NCI-H82 treated with DMSO at 0.1 percent for 48 hours (cell line): Measurements from ENCODE around the gene CC2D1A.
"Not testable (repeated sequence)": the region's sequence is repeated elsewhere in the genome, so short reads cannot be mapped to it uniquely, and the experiment has no call there.

ENCODE experiments used
- DNase-seq: peaks from one replicate; lab custom pipeline; 2025; ENCODE audit not compliant: unreplicated experiment; lab: John Stamatoyannopoulos, UW

Gene CC2D1A

DNA sequence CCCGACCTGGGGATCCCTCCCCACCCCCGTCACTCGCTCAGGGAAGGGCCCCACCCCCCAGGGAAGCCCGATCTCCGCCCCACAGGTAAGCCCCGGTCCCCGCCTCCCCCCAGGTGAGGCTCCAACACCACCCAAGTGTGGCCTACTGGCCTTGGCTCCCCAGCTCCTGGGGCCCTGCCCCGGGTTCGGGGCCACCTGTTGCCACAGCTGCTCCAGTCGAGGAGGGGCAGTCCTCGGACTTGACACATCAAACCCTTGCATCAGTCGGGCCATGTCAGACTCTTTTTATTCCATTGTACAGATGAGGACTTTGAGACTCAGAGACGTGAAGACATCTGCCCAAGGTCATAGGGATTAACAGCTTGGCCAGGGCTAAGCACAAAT is 512 bp downstream of the CC2D1A start:
- DNase-seq = peak; percentile 11

DNA sequence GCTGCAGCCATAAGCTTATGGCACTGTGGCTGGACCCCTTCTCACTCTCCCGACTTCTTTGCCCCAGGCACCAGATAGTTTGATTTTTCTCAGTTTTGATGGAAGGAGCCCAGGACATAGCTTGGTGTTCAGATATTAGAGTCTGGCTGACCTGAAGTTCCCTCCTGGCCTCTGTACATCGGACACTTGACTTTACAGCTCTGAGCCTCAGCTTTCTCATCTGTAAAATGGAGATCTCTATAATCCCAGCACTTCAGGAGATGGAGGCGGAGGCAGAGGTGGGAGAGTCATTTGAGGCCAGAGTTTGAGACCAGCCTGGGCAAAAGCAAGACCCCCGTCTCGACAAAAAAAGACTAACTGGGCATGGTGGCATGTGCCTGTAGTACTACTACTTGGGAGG is 909 bp downstream of the CC2D1A start:
- DNase-seq = no peak

DNA sequence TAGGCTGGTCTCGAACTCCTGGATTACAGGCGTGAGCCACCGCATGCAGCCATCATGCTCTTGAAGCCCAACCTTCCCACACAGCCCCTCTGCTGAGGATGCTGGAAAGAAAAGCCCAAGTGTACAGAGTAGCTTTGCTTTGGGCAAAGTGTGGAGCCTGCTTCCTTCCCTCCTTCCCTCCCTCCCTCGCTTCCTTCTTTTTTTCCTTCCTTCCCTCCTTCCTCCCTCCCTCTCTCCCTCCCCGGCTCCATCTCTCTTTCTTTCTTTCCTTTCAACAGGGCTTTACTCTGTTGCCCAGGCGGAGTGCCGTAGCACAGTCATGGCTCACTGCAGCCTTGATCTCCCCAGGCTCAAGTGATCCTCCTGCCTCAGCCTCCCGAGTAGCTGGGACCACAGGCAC is 2.7 kb downstream of the CC2D1A start:
- no peak for DNase-seq

DNA sequence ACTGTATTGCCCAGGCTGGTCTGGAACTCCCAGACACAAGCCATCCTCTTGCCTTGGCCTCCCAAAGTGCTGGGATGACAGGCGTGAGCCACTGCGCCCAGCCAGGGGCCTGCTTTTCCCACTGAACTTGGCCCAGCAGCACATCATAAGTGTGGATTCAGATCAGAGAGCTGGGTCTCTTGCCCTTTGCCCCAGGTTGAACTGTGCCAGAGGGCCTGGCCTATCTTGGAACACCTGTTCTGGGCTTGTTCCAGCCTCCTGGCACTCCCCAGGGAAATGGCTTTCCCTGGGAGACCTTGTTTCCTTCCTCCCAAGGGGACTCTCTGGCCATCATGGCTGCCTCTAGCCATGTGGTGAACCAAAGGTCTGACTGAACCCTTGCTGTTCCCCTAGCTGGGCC is 3.4 kb downstream of the CC2D1A start:
- no peak for DNase-seq

DNA sequence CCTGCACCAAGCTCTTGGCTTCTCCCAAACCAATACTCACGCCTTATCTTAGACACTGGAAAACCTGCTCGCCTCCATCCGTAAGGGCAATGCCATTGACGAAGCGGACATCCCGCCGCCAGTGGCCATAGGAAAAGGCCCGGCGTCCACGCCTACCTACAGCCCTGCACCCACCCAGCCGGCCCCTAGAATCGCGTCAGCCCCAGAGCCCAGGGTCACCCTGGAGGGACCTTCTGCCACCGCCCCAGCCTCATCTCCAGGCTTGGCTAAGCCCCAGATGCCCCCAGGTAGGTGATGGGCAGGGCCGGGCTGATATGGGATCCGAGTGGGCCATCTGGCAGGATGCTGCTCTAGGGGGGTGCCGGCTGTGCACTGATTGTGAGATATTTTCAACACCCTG is 7.4 kb downstream of the CC2D1A start:
- DNase-seq = no peak

DNA sequence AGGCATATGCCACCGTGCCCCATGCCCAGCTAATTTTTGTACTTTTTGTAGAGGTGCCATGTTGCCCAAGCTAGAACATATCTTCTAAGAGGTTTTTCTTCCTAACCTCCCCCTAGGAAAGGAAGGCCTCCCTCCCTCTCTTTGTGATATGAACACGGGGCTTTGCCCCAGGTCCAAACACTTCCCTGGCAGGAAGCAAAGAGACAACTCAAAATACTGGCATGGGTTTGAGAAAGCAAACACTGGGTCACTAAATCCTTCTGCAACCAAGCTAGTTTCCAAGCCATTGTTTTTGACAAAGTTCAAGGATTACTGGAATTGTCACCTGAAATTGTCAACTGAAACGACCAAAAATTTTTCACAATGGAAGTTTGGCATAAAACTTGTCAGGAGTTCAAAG is 8.8 kb downstream of the CC2D1A start:
- DNase-seq = no peak

DNA sequence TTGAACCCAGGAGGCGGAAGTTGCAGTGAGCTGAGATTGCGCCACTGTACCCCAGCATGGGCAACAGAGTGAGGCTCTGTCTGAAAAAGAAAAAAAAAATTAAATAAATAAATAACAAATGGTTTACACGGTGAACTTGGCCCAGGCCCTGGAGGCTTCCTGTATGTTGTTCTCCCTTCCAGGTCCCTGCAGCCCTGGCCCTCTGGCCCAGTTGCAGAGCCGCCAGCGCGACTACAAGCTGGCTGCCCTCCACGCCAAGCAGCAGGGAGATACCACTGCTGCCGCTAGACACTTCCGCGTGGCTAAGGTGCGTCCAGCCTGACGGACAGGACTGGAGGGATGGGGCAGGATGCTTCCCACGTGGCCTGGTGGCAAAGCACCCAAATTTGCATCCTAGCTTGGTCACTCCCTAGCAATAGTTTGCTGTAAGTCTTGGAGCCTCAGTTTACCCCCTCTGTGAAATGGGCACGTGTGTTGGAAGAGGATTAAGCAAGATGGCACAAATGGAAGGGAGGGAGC is 11.9 kb downstream of the CC2D1A start:
- no peak for DNase-seq

DNA sequence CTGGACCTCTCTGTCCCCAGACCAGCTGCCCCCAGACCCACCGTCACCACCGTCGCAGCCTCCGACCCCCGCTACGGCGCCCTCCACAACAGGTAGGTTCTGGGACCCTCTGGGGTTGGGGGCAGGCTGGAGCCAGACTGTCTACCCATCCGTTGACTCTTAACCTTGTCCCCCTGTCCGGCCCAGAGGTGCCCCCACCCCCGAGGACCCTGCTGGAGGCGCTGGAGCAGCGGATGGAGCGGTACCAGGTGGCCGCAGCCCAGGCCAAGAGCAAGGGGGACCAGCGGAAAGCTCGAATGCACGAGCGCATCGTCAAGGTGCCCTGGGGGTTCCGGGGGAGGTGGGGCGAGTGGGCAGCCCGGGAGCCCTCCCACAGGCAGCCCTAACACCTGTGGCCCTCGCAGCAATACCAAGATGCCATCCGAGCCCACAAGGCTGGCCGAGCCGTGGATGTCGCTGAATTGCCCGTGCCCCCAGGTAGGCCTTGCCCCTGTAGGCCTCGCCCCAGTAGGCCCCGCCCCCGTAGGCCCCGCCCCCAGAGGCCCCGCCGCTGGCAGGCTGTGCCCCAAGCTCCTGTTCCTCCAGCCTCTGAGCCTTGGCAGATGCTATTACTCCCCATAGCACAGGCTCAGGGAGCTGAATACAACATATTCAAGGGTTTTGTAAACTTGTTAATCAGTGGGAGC is 12.9 kb downstream of the CC2D1A start:
- no peak for DNase-seq

DNA sequence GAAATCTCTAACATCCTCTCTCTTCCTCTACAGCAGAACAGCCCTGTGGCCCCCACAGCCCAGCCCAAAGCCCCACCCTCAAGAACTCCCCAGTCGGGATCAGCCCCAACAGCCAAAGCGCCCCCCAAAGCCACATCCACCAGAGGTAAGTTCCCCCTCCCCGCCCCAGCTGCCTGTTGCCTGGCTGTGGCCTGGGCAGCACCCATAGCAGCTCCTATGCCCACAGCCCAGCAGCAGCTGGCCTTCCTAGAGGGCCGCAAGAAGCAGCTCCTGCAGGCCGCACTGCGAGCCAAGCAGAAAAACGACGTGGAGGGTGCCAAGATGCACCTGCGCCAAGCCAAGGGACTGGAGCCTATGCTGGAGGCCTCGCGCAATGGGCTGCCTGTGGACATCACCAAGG is 14.5 kb downstream of the CC2D1A start:
- DNase-seq = no peak

DNA sequence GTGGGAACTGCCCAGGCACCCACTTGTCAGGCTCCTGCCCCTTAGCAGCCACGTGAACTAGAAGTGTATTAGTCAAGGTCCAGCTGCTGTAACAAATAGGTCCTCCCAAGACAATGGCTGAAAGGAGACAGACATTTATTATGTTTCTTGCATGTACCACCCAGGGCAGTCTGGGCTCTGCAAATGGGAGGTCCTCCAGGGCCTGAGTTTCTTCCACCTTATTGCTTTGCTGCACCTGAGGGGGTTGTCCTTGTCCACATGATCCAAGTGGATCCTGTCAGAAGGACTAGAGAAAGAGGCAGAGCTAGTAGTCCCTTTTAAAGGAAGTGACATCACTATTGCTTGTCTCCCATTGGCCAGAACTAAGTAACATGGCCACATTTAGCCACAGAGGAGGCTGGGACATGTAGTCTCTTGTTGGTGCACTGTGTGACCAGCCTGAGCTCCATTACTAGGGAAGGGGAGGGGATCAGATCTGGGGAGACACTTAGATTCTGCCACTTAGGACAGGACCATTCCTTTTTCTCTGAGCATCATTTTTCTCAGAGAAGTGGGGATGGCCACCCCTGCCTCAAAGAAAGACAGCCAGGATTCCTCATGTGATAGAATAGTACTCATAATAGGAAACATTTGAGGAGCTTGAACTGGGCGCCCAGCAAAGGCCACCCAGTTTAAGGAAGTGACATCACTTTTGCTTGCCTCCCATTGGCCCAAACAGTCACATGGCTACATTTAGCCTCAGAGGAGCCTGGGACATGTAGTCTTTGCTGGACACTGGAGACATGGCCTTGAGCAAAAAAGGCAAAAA is 15.1 kb downstream of the CC2D1A start:
- DNase-seq = peak; percentile 46

DNA sequence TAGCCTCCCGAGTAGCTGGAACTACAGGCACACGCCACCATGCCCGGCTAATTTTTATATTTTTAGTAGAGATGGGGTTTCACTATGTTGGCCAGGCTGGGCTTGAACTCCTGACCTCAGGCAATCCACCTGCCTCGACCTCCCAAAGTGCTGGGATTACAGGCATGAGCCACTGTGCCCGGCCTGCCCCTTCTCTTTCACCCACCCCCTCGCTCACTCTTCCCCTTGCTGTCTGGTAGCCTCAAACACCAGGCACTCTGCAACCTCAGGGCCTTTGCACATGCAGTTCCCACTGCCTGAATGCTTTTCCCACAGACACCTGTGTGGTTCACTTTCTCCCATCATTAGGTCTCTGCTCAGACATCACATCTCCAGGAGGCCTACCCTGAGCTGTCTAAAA is 16.1 kb downstream of the CC2D1A start:
- DNase-seq = not testable (repeated sequence)

DNA sequence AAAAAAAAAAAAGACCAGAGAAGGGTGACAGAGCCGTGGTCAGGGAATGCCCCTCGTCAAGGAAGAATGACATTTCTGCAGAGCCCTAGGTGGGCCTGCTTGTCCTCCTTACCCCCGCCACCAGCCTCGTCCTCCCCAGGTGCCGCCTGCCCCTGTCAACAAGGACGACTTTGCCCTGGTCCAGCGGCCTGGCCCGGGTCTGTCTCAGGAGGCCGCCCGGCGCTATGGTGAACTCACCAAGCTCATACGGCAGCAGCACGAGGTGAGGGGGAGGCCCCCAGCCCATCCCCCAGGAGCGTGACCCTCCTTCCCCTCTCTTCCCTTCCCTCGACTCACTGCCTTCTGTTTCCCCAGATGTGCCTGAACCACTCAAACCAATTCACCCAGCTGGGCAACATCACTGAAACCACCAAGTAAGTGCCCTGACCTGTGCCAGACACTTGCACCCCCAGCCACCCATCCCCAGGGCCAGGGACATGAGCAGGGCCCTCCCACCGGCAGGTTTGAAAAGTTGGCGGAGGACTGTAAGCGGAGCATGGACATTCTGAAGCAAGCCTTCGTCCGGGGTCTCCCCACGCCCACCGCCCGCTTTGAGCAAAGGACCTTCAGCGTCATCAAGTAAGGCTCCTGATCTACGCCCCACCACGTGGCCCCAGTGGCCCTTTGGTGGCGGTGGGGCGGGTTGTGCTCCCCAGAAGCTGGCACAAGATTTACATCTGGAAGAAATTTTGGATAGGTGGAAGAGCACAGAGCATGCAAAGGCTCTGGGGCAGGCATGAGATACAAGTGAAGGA is 17.4 kb downstream of the CC2D1A start:
- no peak for DNase-seq

DNA sequence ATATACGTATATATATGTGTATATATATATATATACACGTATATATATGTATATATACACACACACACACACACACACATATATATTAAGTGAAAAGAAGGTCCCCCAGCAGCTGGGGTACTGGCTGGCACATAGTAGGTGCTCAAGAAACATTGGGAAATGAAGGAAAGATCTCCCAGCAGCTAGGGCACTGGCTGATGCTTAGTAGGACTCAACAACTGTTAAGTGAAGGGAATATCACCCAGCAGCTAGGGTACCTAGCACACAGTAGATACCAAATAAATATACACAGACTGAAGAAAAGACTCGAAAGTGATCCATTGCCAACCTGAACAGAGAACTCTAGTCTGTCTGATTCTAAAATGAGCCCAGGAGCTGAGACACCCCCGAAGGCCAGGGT is 20.0 kb downstream of the CC2D1A start:
- no peak for DNase-seq

DNA sequence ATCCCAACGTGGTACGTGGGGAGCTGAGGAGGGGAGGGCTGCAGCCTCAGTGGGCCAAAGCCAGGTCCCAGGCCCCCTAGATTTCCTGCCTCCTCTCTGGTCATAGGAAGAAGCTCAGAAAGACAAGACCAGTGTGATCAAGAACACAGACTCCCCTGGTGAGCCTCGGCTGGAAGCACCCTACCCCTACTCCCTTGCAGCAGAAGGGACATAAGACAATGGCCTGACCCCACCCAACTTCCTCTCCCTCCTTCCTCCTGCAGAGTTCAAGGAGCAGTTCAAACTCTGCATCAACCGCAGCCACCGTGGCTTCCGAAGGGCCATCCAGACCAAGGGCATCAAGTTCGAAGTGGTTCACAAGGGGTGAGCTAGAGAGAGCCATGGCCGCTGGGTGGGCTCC is 20.7 kb downstream of the CC2D1A start:
- no peak for DNase-seq

DNA sequence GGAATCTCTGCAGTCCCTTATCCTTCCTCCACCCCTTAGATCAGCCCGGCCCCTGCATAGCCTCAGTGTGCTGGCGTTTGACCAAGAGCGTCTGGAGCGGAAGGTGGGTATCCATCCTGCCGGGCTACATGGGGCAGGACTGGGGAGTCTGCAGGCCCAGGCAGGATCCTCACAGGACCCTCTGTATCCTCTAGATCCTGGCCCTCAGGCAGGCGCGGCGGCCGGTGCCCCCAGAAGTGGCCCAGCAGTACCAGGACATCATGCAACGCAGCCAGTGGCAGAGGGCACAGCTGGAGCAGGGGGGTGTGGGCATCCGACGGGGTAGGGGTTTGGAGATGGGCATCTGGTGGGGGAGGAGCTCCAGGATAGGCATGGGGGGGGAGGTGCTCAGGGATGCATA is 23.3 kb downstream of the CC2D1A start:
- DNase-seq = no peak

DNA sequence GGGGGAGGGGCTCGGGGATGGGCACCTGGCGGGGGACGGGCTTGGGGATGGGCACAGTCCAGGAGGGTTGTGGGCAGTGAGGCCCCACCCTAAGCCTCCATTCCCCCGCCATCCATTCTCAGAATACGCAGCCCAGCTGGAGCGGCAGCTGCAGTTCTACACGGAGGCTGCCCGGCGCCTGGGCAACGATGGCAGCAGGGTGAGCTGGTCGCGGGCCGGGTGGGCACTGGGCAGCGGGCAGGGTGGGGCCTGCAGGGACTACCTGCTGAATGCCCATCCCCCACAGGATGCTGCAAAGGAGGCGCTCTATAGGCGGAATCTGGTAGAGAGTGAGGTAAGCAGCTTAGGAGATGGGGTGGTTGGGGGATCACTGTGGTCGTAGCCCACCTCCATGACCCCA is 24.0 kb downstream of the CC2D1A start:
- DNase-seq = no peak

DNA sequence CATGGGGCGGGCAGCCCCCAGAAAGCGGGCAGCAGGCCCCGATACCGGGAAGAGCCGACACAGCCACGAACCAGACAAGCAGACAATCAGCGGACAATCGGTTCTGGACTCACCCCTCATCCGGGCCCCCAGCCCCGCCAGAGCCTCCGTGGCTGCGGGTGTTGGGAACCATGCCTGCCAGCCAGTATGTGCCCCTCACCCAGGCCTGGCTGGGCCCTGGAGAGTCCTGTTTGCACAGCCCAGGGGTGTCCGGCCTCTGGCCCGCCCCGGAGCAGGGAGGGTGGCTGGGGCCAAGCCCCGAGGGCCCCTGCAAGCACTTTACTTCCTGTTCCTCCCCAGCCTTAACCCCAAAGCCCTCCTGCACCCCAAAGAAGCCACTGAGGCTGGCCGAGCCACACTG is 24.4 kb downstream of the CC2D1A start:
- DNase-seq = no peak

DNA sequence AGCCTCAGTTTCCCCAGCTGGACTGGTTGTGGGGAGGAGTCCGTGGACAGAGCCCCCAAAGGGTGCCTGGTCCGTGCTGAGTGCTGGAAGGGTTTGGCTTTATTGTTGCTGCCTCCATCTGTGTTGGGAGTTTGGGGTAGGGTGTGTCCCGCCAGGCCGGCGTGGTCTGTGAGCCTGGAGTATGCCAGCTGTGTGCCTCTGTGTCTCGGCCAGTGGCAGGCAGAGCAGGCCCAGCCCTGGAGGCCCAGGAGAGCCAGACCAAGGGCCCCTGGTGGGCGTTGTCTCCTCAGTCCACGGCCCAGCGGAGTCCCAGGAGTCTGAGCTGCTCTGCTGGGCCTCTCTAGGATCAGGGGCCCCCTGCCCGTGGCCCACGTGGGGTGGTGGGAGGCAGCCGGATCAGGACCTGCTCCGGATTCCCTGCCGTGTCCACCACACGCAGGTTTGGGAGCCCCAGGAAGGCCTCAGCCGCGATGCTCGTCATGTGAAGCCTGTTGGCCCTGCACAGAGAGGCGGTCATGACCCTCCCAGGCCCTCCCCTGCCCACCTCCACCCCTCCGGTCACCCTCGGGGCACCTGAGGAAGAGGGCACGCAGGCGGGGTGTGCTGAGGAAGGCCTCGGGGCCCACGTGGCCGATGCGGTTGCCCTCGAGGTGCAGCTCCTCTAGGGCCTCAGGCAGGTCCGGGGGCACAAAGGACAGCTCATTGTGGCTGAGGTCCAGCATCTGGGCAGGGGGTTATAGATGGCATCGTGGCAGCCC is 25.6 kb downstream of the CC2D1A start:
- no peak for DNase-seq

DNA sequence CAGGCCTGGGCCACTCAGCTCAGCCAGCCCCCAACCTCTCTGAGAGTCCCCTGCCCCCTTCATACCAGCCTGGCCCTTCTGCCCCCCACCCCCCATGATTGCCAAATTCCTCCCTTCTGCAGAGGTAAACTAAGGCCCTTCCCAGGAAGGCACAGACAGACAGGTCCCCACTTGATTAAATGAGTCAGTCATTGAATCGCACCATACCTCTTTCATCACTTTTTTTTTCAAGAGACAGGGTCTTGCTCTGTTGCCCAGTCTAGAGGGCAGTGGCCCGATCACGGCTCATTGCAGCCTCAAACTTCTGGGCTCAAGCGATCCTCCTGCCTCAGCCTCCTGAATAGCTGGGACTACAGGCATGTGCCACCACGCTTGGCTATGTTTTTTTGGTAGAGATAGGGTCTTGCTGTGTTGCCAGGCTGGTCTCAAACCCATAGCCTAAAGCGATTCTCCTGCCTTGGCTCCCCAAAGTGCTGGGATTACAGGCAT is 26.2 kb downstream of the CC2D1A start:
- no peak for DNase-seq

DNA sequence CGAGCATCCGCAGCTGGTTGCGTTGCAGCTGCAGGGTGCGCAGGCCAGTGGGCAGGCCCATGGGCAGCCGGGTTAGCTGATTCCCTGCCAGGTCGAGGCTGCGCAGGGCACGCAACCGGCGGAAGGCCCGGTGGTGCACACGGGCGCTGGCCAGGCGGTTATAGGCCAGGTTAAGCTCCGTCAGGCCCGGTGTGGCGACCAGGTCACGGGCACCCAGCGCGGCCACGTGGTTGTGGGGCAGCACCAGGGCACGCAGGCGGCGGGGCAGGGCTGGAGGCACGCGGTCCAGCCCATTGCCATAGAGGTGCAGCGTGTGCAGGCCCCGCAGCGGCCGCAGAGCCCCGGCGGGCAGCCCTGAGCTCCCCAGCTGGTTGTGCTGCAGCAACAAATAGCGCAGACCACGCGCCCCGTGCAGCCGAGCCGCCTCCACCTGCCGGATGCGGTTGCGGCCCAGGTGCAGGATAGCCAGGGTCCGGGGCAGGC is 27.0 kb downstream of the CC2D1A start:
- no peak for DNase-seq

DNA sequence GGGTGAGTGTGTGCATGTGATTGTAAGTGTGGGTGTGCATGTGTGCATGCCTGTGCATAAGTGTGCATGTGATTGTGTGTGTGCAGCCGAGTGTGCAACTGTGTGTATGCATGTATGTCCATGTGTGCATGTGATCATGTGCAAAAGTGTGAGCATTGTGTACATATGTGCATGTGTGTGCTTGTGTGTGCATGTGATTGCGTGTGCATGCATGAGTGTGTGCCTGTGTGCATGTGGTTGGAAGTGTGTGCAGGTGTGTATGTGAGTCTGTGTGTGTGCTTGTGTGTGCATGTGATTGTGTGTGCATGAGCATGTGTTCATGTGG is 28.7 kb downstream of the CC2D1A start:
- no peak for DNase-seq
